Measurements from ENCODE around the gene COL15A1. TPM values are rescaled to one million over a fixed set of nuclear protein-coding genes. Genes with fewer than 3 reads are reported as not detected.
A peak's percentile ranks its signal among the peaks of the same experiment; 100 is the strongest.

COL15A1 gene
- polyA plus RNA-seq, 4 donors, result 0.22 to 12.5 (median 2.5) TPM

- Histone ChIP-seq H3K9me3 (ENCODE audit: control insufficient read depth in 2 of 2, insufficient read depth in 1 of 2, low read depth in 1 of 2, low read length in 1 of 2) (no peaks in the 10 kb centered on the region), H3K27ac (ENCODE audit: low read depth in 1 of 3, low read length in 2 of 3) (no peak overlapping the region), H3K4me1 (ENCODE audit: control insufficient read depth in 3 of 3, insufficient read depth in 2 of 3, low read depth in 1 of 3, low read length in 2 of 3) (no peaks in the 10 kb centered on the region), H3K27me3 (ENCODE audit: control insufficient read depth in 3 of 3, insufficient read depth in 3 of 3, low read length in 3 of 3) (peaks cover 0 to 3% (median 0%) of the 10 kb centered on the region in 3 donors), H3K36me3 (ENCODE audit: control insufficient read depth in 3 of 3, insufficient read depth in 2 of 3, low read depth in 1 of 3, low read length in 3 of 3) (no peaks in the 10 kb centered on the region), H3K4me3 (ENCODE audit: low read depth in 1 of 3, low read length in 3 of 3) (no peak overlapping the region)
- WGBS, 3 donors, result 20 to 47% (median 21%) methylated on average over 1 of the region's 1 CpG
- FAIRE-seq (no peak), DNase-seq (no peak)
Observed at GRCh38 chr9:98921732-98922131, 22.0 kb upstream of the COL15A1 start.

- WGBS, 3 donors, result 55 to 60% (median 56%) methylated on average over 4 of the region's 4 CpGs
- no peaks in the 10 kb centered on the region for H3K36me3 ChIP-seq (ENCODE audit: control insufficient read depth in 3 of 3, insufficient read depth in 2 of 3, low read depth in 1 of 3, low read length in 3 of 3)
- H3K27ac ChIP-seq (ENCODE audit: low read depth in 1 of 3, low read length in 2 of 3), result no peak overlapping the region
- DNase-seq, result no peak
- peaks cover 0 to 3% (median 0%) of the 10 kb centered on the region in 3 donors for H3K27me3 ChIP-seq (ENCODE audit: control insufficient read depth in 3 of 3, insufficient read depth in 3 of 3, low read length in 3 of 3)
- no peak overlapping the region for H3K4me3 ChIP-seq (ENCODE audit: low read depth in 1 of 3, low read length in 3 of 3)
- FAIRE-seq, result no peak
- H3K4me1 ChIP-seq (ENCODE audit: control insufficient read depth in 3 of 3, insufficient read depth in 2 of 3, low read depth in 1 of 3, low read length in 2 of 3), result no peaks in the 10 kb centered on the region
- H3K9me3 ChIP-seq (ENCODE audit: control insufficient read depth in 2 of 2, insufficient read depth in 1 of 2, low read depth in 1 of 2, low read length in 1 of 2), result no peaks in the 10 kb centered on the region
Observed at GRCh38 chr9:98922721-98923435, 20.8 kb upstream of the COL15A1 start.

- H3K4me1 ChIP-seq (ENCODE audit: control insufficient read depth in 3 of 3, insufficient read depth in 2 of 3, low read depth in 1 of 3, low read length in 2 of 3), result no peaks in the 10 kb centered on the region
- WGBS, 3 donors, result 51 to 73% (median 55%) methylated on average over 5 of the region's 5 CpGs
- DNase-seq, result no peak
- no peak overlapping the region for H3K4me3 ChIP-seq (ENCODE audit: low read depth in 1 of 3, low read length in 3 of 3)
- FAIRE-seq, result no peak
- no peaks in the 10 kb centered on the region for H3K9me3 ChIP-seq (ENCODE audit: control insufficient read depth in 2 of 2, insufficient read depth in 1 of 2, low read depth in 1 of 2, low read length in 1 of 2)
- peaks cover 0 to 3% (median 0%) of the 10 kb centered on the region in 3 donors for H3K27me3 ChIP-seq (ENCODE audit: control insufficient read depth in 3 of 3, insufficient read depth in 3 of 3, low read length in 3 of 3)
- peak overlapping the region in 1 of 3 donors; percentile 34 for H3K27ac ChIP-seq (ENCODE audit: low read depth in 1 of 3, low read length in 2 of 3)
- H3K36me3 ChIP-seq (ENCODE audit: control insufficient read depth in 3 of 3, insufficient read depth in 2 of 3, low read depth in 1 of 3, low read length in 3 of 3), result no peaks in the 10 kb centered on the region
Observed at GRCh38 chr9:98923451-98924123, 20.1 kb upstream of the COL15A1 start.

- no peak for FAIRE-seq
Observed at GRCh38 chr9:98924946-98925820, 18.5 kb upstream of the COL15A1 start.

GRCh38 chr9:98925956-98926355 lies 17.8 kb upstream of the COL15A1 start:
- Histone ChIP-seq H3K36me3 (ENCODE audit: control insufficient read depth in 3 of 3, insufficient read depth in 2 of 3, low read depth in 1 of 3, low read length in 3 of 3) (no peaks in the 10 kb centered on the region), H3K4me3 (ENCODE audit: low read depth in 1 of 3, low read length in 3 of 3) (no peak overlapping the region), H3K27ac (ENCODE audit: low read depth in 1 of 3, low read length in 2 of 3) (no peak overlapping the region), H3K9me3 (ENCODE audit: control insufficient read depth in 2 of 2, insufficient read depth in 1 of 2, low read depth in 1 of 2, low read length in 1 of 2) (no peaks in the 10 kb centered on the region), H3K27me3 (ENCODE audit: control insufficient read depth in 3 of 3, insufficient read depth in 3 of 3, low read length in 3 of 3) (peaks cover 0 to 5% (median 3%) of the 10 kb centered on the region in 3 donors), H3K4me1 (ENCODE audit: control insufficient read depth in 3 of 3, insufficient read depth in 2 of 3, low read depth in 1 of 3, low read length in 2 of 3) (no peaks in the 10 kb centered on the region)
- FAIRE-seq (no peak), DNase-seq (no peak)
- WGBS, 3 donors, result 73 to 76% (median 74%) methylated on average over 2 of the region's 2 CpGs

More at GRCh38 chr9:98924946-98925820, 18.5 kb upstream of the COL15A1 start:
- Histone ChIP-seq H3K4me3 (ENCODE audit: low read depth in 1 of 3, low read length in 3 of 3) (no peak overlapping the region), H3K27me3 (ENCODE audit: control insufficient read depth in 3 of 3, insufficient read depth in 3 of 3, low read length in 3 of 3) (peaks cover 0 to 5% (median 3%) of the 10 kb centered on the region in 3 donors), H3K9me3 (ENCODE audit: control insufficient read depth in 2 of 2, insufficient read depth in 1 of 2, low read depth in 1 of 2, low read length in 1 of 2) (no peaks in the 10 kb centered on the region), H3K27ac (ENCODE audit: low read depth in 1 of 3, low read length in 2 of 3) (no peak overlapping the region), H3K36me3 (ENCODE audit: control insufficient read depth in 3 of 3, insufficient read depth in 2 of 3, low read depth in 1 of 3, low read length in 3 of 3) (no peaks in the 10 kb centered on the region), H3K4me1 (ENCODE audit: control insufficient read depth in 3 of 3, insufficient read depth in 2 of 3, low read depth in 1 of 3, low read length in 2 of 3) (no peaks in the 10 kb centered on the region)
- 82 to 85% (median 85%) methylated on average over 15 of the region's 15 CpGs for WGBS, 3 donors
- DNase-seq, result no peak

- no peak overlapping the region for H3K27ac ChIP-seq (ENCODE audit: low read depth in 1 of 3, low read length in 2 of 3)
- FAIRE-seq (no peak), DNase-seq (no peak)
- WGBS, 3 donors, result 60 to 72% (median 71%) methylated on average over 6 of the region's 6 CpGs
- no peaks in the 10 kb centered on the region for H3K4me1 ChIP-seq (ENCODE audit: control insufficient read depth in 3 of 3, insufficient read depth in 2 of 3, low read depth in 1 of 3, low read length in 2 of 3)
- no peaks in the 10 kb centered on the region for H3K36me3 ChIP-seq (ENCODE audit: control insufficient read depth in 3 of 3, insufficient read depth in 2 of 3, low read depth in 1 of 3, low read length in 3 of 3)
- H3K4me3 ChIP-seq (ENCODE audit: low read depth in 1 of 3, low read length in 3 of 3), result no peak overlapping the region
- peaks cover 0 to 8% (median 3%) of the 10 kb centered on the region in 3 donors for H3K27me3 ChIP-seq (ENCODE audit: control insufficient read depth in 3 of 3, insufficient read depth in 3 of 3, low read length in 3 of 3)
- H3K9me3 ChIP-seq (ENCODE audit: control insufficient read depth in 2 of 2, insufficient read depth in 1 of 2, low read depth in 1 of 2, low read length in 1 of 2), result no peaks in the 10 kb centered on the region
Observed at GRCh38 chr9:98927724-98928123, 16.0 kb upstream of the COL15A1 start.

GRCh38 chr9:98929071-98929470 lies 14.6 kb upstream of the COL15A1 start:
- 51 to 66% (median 55%) methylated on average over 2 of the region's 2 CpGs for whole genome bisulfite sequencing, 3 donors
- H3K4me1 ChIP-seq (ENCODE audit: control insufficient read depth in 3 of 3, insufficient read depth in 2 of 3, low read depth in 1 of 3, low read length in 2 of 3), result no peaks in the 10 kb centered on the region
- H3K27ac ChIP-seq (ENCODE audit: low read depth in 1 of 3, low read length in 2 of 3), result no peak overlapping the region
- no peak for DNase-seq
- H3K4me3 ChIP-seq (ENCODE audit: low read depth in 1 of 3, low read length in 3 of 3), result no peak overlapping the region
- H3K27me3 ChIP-seq (ENCODE audit: control insufficient read depth in 3 of 3, insufficient read depth in 3 of 3, low read length in 3 of 3), result peaks cover 0 to 8% (median 0%) of the 10 kb centered on the region in 3 donors
- H3K36me3 ChIP-seq (ENCODE audit: control insufficient read depth in 3 of 3, insufficient read depth in 2 of 3, low read depth in 1 of 3, low read length in 3 of 3), result no peaks in the 10 kb centered on the region
- no peaks in the 10 kb centered on the region for H3K9me3 ChIP-seq (ENCODE audit: control insufficient read depth in 2 of 2, insufficient read depth in 1 of 2, low read depth in 1 of 2, low read length in 1 of 2)
- no peak for FAIRE-seq

GRCh38 chr9:98929895-98930341 lies 13.8 kb upstream of the COL15A1 start:
- DNase-seq (no peak), FAIRE-seq (no peak)
- H3K27me3 ChIP-seq (ENCODE audit: control insufficient read depth in 3 of 3, insufficient read depth in 3 of 3, low read length in 3 of 3), result peaks cover 0 to 11% (median 0%) of the 10 kb centered on the region in 3 donors
- H3K27ac ChIP-seq (ENCODE audit: low read depth in 1 of 3, low read length in 2 of 3), result no peak overlapping the region
- H3K4me3 ChIP-seq (ENCODE audit: low read depth in 1 of 3, low read length in 3 of 3), result no peak overlapping the region
- WGBS, 3 donors, result 61 to 74% (median 66%) methylated on average over 10 of the region's 10 CpGs
- H3K36me3 ChIP-seq (ENCODE audit: control insufficient read depth in 3 of 3, insufficient read depth in 2 of 3, low read depth in 1 of 3, low read length in 3 of 3), result no peaks in the 10 kb centered on the region
- H3K9me3 ChIP-seq (ENCODE audit: control insufficient read depth in 2 of 2, insufficient read depth in 1 of 2, low read depth in 1 of 2, low read length in 1 of 2), result no peaks in the 10 kb centered on the region
- H3K4me1 ChIP-seq (ENCODE audit: control insufficient read depth in 3 of 3, insufficient read depth in 2 of 3, low read depth in 1 of 3, low read length in 2 of 3), result no peaks in the 10 kb centered on the region

Measured in small intestine (tissue), 7 donors.